NK-92 treated with Interleukin-12 subunit alpha and Interleukin-12 subunit beta, amount 100 ng/mL, for 24 hours (cell line): ENCODE measurements around the gene FBXO11.

Source experiments
- DNase-seq: peaks from one replicate; lab custom pipeline; 2025; lab: John Stamatoyannopoulos, UW

Gene FBXO11

DNA sequence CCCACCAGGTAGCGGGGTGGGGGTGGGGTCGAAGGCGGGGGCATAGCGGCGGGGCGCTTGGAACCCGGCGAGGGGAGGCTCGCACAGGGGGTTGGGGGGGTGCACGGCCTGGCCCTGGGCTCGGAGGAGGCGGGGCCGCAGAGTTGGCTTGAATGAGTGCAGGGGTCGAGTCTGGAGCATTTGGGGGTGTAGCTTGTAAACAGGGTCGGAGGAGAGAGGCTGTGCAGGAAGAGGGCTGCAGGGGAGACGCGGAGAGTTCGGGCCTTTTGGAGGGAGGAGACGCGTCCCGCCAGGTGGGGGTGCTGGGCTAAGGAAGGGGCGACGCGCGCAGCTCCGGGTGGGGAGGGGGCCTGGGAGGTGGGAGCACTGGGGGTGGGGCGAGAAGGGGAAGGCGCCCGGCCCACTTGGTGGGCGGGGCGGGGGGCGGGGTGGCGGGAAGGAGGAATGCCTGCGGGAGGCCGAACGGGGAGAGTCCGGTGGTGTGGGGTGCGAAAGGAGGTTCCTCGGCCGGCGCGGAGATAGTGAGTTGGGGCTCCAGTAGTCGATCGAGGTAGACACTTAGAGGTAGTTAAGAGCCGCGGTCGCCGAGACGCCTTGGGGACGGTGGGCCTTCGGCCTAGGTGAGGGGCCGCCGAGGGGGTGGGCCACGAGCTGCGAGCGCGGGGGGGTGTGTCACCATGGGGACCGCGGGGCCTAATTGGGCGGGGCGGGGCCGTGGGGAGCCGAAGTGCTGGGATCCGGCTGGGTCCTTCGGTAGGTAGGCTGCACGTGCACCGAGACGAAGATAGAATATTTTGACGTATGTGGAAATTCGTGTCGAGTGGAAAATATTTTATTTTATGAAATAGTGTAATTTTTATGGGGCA, 122.6 kb downstream of the FBXO11 start:
- DNase-seq, result peak; percentile 27

DNA sequence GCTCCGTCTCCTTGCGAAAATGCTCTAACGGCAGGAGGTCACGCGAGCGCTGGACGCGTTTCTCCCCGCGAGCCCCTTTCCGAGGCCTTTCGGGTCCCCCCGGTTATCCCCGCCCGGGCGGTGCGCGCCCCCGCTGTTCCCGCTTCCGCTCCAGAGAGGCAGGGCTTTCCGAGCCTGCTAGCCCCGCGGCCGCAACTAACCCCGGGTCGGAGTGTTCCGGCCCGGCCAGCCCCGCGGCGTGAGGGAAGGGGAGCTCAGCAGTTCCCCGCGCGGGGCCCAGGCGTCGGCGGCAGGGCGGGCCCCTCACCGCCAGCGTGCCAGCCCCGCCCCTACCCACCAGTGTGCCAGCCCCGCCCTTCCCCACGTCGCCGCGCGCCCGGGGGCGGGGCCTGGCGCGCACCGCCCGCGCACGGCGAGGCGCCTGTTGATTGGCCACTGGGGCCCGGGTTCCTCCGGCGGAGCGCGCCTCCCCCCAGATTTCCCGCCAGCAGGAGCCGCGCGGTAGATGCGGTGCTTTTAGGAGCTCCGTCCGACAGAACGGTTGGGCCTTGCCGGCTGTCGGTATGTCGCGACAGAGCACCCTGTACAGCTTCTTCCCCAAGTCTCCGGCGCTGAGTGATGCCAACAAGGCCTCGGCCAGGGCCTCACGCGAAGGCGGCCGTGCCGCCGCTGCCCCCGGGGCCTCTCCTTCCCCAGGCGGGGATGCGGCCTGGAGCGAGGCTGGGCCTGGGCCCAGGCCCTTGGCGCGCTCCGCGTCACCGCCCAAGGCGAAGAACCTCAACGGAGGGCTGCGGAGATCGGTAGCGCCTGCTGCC, 123.4 kb downstream of the FBXO11 start, which contains the start of gene MSH6:
TSS of gene MSH6 (plus strand) at position 475 of the 815 bp plus-strand sequence. CDS start at position 564, 89 bp downstream.
- DNase-seq, result peak; percentile 76

DNA sequence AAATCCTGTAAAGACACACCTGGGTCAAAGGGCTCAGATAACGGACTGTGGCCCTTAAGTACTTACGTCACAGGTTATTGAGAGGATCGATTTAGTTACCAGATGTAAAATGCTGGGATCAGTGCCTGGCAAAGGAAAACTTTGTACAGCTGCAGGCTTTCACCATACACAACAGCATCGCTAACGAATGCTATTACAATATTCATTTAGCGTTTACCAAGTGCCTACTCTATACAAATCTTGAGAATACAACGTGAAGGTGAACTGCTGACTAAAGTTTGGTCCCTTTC, 124.0 kb downstream of the FBXO11 start:
- DNase-seq, result no peak

DNA sequence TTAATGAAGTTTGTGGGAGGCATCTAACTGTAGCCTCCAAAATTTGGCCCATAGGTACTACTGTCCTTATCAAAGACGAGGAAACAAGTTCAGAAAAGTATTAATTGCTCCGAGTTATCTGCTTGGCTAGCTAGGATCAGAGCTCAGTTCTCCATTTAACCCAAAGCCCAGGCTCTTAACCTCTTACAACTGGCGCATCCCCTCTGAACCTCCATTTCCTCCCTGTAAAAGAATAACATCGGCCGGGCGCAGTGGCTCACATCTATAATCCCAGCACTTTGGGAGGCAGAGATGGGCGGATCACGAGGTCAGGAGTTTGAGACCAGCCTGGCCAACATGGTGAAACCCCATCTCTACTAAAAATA, 126.9 kb downstream of the FBXO11 start:
- DNase-seq, result no peak

DNA sequence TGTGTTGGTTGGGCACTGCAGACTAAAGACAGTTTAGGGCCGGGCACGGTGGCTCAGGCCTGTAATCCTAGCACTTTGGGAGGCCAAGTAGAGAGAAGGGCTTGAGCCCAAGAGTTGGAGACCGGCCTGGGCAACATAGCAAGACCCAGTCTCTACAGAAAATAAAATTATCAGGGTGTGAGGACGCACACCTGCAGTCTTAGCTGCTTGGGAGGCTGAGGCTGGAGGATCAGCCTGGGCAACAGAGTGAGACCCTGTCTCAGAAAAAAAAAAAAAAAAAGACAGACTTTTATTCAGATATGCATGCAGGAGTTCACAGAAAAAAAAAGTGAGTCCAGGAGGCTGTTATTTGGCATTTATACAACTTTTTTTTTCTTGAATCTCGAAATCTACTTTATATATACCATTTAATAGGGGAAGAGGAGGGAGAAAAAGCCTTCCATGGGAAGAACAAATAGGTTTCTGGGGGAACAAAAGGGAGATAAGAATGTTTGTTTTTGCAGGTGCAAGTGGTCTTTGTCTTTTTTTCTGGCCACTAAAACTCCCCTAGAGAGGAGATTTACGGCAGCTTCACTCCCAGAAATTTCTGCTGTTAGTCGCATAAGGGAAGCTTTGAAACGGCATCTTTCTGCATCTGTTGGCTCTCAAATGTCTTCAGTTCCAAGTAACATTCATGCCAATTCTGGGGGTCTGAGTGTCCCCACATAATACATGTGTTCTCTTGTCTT, 127.4 kb downstream of the FBXO11 start:
- DNase-seq, result no peak

DNA sequence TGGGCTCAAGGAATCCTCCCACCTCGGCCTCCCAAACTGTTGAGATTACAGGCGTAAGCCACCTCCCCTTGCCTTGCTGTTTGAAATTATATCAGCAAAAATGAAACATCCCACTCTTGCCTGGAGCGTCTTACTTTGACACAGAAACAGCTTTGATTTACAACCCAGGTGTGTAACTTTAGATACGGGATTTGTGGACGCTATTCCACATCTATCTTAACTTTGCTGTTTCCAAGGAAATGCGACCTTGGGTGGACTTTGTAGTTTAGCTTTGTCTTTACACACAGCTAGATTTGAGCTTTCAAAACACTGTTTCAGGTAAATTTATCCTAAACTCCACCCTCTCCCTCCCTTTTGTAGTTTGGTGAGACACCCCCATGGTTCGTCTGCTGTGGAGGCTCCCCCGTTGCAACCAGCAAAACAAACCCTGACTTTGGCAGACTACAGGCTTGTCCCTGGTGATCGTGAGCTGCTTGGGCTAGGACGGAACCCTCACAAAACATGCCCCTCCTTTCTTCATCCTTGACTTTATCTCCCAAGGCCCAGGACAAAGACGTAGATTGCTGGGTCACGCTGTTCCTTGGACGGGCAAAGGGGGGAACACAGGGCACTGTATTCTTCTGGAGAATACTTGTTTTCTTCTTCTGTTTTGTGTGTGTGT, 128.9 kb downstream of the FBXO11 start:
- DNase-seq, result no peak

DNA sequence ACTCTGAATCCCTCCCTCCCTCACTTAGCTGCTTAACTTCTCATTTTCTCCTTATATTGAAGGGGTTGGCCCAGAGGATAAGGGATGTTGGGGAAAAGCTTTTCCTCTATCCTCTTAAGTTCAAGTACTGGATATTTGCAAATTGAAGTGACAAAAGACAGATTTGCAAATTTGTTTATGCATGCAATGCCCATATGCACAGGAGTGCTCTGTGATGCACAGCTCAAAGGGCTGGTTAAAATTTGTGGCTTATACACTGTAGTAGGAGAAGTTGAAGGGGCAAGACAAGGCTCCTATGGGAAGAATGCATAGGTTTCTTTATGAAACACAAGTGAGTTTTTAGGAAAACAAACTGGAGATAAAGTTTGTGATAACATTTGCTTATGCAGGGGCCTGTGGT, 131.7 kb downstream of the FBXO11 start:
- DNase-seq, result no peak

DNA sequence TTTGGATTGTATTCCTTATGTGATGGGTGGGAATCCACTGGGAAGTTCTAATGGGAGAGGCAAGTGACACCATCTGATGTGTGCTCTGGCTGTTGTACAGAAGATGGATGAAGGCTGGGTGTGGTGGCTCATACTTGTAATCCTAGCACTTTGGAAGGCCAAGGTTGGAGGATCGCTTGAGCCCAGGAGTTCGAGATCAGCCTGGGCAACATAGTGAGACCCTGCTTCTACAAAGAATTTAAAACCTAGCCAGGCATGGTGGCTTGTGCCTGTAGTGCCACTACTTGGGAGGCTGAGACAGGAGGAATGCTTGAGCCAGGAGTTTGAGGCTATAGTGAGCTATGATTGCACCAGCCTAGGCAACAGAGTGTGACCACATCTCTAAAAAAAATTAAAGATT, 134.0 kb downstream of the FBXO11 start:
- no peak for DNase-seq

DNA sequence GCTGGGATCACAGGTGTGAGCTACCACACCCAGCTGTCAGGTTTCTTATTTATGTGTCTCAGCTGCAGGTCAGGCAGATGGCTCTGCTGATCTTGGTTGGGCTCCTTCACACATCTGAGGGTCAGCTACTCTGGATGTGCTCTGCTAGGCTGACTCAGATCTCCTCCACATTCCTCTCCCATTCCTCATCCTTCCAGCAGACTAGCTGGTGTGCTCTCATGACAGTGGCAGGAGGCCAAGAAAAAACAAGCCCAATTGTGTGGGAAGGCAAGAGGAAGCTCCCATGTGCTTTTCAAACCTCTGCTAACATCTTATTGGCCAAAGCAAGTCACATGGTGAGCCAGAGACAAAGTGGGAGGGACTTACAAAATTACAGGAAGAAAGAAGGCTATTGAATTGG, 135.1 kb downstream of the FBXO11 start:
- DNase-seq, result no peak

DNA sequence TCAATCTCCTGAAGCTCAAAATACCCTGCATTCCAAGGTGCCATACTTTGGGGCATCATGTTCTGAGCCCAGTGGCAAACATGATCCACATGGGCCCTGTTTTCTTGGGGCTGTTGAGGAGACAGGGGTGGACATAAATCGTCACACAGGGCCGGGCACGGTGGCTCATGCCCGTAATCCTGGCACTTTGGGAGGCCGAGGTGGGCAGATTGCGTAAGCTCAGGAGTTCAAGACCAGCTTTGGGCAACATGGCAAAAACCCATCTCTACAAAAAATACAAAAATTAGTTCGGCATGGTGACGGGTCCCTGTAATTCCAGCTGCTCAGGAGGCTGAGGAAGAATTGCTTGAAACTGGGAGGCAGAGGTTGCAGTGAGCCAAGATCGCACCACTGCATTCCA, 137.0 kb downstream of the FBXO11 start:
- no peak for DNase-seq

DNA sequence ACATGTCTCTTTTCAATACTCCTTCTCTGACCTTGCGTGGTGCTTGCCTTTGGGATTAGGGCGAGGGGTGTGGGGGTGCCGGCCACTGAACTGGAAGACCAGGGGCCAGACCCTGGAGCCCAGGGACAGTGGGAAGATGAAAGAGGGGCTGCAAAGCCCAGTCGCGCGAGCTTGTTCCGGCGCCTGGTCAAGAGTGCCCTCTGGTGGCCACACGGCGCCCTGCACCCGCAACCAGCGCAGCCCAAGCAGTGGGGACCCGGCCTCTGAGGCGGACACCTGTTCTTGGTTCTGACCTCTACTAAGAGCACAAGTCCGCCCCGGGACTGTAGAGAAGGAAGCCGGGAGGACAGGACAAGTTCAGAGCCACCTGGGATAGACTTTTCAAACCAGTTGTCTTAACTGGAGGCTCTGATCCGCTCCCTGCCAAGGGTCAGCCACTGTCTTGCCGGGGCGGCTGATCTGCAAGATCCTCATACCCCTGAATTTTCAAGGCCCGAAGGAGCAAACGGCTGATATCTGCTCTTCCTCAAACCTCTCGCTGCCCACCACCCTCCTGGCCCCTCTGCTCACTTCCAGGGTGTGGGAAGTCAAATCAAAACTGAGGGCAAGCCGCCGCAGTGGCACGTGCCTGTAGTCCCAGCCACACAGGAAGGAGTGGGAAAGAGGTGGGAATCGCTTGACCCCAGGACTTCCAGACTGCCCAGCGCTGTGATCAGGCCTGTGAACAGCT, 138.3 kb downstream of the FBXO11 start:
- peak; percentile 20 for DNase-seq

DNA sequence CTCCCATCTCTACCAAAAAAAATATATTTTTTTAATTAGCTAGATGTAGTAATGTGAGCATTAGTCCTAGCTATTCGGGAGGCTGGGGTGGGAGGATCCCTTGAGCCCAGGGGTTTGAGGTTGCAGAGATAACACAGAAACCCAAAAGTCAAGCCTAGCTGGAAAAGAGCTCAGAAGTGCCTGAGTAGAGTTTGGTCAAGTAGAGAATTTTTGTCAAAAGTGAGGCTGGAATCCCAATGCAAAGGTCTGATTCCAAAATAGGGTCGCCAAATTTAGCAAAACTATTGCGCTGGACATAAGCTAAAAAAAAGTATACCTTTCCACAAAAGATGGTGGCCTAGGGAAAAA, 138.8 kb downstream of the FBXO11 start:
- DNase-seq, result no peak

DNA sequence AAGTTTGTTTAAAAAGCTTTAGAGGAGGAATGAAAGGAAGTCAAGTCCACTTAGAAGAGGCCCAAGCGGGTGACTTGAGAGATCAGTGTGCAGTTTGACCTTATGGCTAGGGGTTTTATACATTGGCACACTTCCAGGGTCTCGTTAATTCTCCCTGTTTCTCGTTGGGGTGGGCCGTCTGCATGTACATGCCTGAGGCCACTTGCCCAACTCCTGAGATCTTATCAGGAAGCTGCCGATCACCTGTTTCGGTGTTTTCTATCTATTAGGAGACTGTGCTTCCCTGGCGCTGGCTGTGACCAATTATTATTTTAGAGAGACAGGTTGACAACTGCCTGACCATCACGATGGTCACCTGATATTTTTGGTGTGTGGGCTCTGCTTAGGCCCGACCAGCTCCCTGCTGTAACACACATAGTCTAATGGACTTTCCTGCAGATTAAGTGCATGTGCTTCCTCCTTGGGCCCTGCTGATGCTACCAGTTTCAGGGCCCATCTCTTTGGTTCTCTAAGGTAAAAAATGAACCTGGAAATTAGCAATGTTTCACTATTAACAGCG, 154.4 kb downstream of the FBXO11 start:
- no peak for DNase-seq

DNA sequence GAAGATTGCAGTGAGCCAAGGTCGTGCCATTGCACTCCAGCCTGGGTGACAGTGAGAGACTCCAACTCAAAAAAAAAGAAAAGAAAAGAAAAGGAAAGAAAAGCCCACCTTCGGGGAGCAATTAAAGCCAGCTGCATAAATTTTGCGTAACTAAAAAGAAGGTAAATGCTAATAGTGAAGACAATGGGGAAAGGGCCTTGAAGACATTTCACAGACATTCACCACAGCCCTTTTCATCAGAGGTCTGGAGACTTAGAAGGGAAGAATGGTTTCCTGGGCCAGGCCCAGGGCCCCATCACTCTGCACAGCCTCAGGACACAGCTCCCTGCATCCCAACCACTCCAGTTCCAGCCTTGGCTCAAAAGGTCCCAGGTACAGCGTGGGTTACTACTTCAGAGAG, 158.4 kb downstream of the FBXO11 start:
- no peak for DNase-seq

DNA sequence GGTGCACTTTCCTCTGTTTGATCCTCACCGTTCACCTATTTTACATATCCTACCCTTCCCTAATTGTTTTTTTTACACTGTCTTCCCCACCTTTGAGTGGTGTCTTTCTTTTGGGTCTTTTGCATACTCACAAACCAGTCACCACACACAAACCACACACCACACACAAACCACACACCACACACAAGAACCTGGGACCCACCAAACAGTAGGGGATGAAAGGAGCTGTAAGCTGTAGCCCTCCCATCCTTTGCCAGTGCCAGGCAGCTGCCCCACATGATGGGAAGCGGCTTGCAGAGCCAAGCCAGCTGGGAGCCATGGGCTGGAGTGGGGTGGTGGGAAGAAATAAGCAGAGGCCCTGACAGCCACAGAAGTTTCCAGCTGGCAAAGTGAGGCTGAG, 162.2 kb downstream of the FBXO11 start:
- DNase-seq, result no peak

DNA sequence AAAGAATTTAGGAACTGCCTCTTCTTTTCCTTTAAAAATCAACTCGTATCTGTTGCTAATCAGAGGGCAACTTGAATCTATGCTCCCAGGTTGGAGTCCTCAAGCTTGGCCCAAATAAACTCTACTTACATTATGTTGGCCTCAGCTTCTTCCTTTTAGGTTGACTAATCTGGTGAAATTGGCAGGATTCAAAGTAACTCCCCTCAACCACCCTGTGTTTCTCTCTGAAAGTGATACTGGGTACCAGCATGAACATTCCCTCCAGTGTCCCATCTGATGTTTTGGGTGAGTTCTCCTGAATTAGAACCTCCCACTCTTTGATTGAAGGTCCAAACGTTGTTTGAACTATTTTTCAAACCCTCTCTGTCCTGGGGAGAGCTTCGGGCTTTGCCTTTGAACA, 164.7 kb downstream of the FBXO11 start:
- no peak for DNase-seq

DNA sequence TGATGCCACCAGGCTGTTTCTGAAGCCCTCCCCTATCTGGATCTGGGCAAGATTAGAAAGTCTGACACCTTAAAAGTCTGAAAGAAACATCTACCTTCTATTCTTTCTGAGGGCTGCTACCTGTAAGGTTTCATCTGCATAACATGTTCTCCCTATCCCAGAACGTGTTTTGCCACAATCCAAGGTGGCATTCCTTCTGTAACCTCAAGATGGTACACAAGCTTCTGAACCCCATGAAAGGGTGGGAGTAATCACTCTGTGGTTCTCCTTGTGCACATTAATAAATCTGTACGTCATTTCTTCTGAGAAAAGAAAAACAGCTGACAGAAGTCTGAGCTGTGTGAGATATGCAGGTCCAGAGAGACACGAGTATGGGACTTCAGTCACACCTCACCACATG, 165.2 kb downstream of the FBXO11 start:
- no peak for DNase-seq
